Bone marrow (tissue), 2 donors: ENCODE results near the gene TRMT44.

Experiments used
- DNase-seq, 2 donors: peaks; one replicate each; lab custom pipeline; 2025; lab: John Stamatoyannopoulos, UW

Gene TRMT44

GRCh38 chr4:8493484-8493883 lies 52.9 kb downstream of the TRMT44 start:
- no peak for DNase-seq

- no peak for DNase-seq
These were observed 53.6 kb downstream of the TRMT44 start for GRCh38 chr4:8494218-8494617.

- DNase-seq: no peak
These were observed 54.5 kb downstream of the TRMT44 start for GRCh38 chr4:8494983-8495548.

GRCh38 chr4:8495803-8496202 lies 55.2 kb downstream of the TRMT44 start:
- DNase-seq: no peak

GRCh38 chr4:8497762-8498161 lies 57.2 kb downstream of the TRMT44 start:
- DNase-seq: no peak

GRCh38 chr4:8500966-8501365 lies 60.4 kb downstream of the TRMT44 start:
- no peak for DNase-seq

GRCh38 chr4:8501781-8502180 lies 61.2 kb downstream of the TRMT44 start:
- no peak for DNase-seq

GRCh38 chr4:8502371-8502770 lies 61.8 kb downstream of the TRMT44 start:
- no peak for DNase-seq

- no peak for DNase-seq
These were observed 62.4 kb downstream of the TRMT44 start for GRCh38 chr4:8502836-8503585.

- DNase-seq: no peak
These were observed 63.2 kb downstream of the TRMT44 start for GRCh38 chr4:8503801-8504200.

- DNase-seq: no peak
These were observed 63.9 kb downstream of the TRMT44 start for GRCh38 chr4:8504279-8505007.

GRCh38 chr4:8505229-8505628 lies 64.7 kb downstream of the TRMT44 start:
- DNase-seq: no peak

GRCh38 chr4:8506006-8506372 lies 65.4 kb downstream of the TRMT44 start:
- no peak for DNase-seq

GRCh38 chr4:8506373-8507195 lies 66.0 kb downstream of the TRMT44 start:
- DNase-seq: no peak

GRCh38 chr4:8507196-8507570 lies 66.6 kb downstream of the TRMT44 start:
- no peak for DNase-seq

GRCh38 chr4:8507624-8508023 lies 67.0 kb downstream of the TRMT44 start:
- DNase-seq: no peak

- no peak for DNase-seq
These were observed 67.7 kb downstream of the TRMT44 start for GRCh38 chr4:8508266-8508665.

GRCh38 chr4:8508740-8509139 lies 68.2 kb downstream of the TRMT44 start:
- no peak for DNase-seq

GRCh38 chr4:8509311-8509950 lies 68.9 kb downstream of the TRMT44 start:
- no peak for DNase-seq

- DNase-seq: no peak
These were observed 69.6 kb downstream of the TRMT44 start for GRCh38 chr4:8510191-8510590.

- DNase-seq: no peak
These were observed 70.2 kb downstream of the TRMT44 start for GRCh38 chr4:8510611-8511285.
